ENCODE results near the gene LGR4.
"Not testable (repeated sequence)": the region's sequence is repeated elsewhere in the genome, so short reads cannot be mapped to it uniquely, and the experiment has no call there.

Gene LGR4

GRCh38 chr11:27456795-27457329 lies 15.7 kb downstream of the LGR4 start:
- DNase-seq: no peak

DNA sequence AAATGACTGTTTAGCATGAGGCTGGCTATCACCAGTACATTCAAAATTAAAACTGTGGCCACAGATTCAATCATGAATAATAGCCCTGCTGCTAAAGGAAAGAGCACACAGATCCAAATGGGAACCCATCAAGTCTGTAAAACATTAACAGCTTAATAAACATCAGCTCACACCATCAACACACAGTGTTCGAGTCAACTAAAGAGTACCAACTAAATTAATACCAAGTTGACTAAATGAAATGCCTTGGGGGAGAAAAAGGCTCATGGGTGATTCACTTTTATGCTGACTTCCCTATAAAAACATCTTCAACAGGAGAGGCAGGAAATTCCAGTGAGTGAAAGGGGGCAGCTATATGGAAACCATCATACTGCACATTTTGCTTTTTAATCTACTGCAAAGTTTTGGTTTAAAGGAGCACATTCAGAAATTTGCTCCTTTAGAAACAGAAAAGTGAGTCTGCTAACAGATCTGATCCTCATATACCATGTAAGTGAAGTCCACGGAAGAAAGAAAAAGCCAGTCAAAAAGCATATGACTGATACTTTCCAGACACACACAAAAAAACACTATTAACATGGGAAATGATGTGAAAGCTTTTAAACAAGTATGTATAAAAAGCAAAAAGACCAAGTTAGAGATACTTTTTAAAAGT lies 16.3 kb downstream of the LGR4 start:
- peak; percentile 81 for DNase-seq

GRCh38 chr11:27455667-27456066 lies 16.9 kb downstream of the LGR4 start:
- DNase-seq: no peak

DNA sequence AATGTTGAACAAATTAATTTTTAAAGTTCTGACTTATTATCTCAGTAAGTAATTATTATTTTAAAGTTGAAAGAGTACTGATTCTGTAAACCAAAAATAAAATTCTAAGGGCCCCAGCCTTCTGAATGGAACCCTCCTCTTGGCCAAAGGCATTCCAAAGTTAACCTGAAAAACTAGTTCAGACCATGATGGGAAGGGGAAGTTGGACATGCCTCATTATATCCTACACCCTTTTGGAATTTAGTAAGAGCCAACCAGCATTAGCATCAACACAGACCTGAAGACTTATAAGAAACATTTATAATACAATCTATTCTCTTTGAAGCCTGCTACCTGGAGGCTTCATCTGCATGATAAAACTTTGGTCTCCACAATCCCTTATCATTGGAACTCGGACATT lies 18.9 kb downstream of the LGR4 start:
- no peak for DNase-seq

- no peak for DNase-seq
Measured at GRCh38 chr11:27452147-27452546, 20.4 kb downstream of the LGR4 start.

DNA sequence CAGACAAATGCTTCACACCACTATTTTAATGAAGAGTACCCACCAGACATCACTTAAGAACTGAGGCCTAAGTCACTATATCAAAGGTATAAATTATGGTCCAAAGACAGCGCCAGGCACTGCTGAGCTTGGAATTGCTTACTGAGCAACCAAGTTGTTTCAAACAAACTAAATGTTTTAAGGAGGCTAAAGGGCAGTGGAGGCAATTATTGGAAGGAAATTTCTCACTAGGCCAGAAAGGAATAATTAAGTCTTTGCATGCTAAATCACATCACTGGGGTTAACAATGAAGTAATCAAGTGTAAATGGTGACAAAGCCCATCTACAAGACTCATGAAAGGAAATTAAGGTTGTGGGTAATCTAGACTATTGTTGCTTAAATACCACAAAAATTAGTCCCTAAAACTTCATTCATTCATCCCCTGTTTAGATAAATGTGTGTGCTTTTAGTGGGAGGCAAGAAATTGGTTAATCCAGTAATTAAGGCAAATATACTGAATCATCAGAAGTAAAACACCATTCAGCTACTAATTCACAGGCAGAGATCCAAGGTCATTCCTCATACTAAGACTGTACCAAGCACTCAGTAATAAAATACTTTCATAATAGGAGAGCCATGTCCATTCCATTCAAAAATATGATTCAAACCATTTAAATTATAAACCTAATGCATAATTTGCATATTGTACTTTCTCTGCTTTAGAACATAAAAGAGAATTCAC lies 21.2 kb downstream of the LGR4 start:
- DNase-seq: peak; percentile 52

DNA sequence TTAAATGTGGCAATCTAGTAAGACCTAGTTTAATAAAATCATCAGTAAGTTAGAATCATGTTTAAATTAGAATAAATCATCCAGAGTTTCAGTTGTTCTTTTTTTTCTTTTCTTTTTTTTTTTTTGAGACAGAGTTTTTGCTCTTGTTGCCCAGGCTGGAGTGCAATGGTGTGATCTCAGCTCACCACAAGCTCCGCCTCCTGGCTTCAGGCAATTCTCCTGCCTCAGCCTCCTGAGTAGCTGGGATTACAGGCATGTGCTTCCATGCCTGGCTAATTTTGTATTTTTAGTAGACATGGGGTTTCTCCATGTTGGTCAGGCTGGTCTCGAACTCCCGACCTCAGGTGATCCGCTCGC lies 24.4 kb downstream of the LGR4 start:
- DNase-seq: not testable (repeated sequence)

DNA sequence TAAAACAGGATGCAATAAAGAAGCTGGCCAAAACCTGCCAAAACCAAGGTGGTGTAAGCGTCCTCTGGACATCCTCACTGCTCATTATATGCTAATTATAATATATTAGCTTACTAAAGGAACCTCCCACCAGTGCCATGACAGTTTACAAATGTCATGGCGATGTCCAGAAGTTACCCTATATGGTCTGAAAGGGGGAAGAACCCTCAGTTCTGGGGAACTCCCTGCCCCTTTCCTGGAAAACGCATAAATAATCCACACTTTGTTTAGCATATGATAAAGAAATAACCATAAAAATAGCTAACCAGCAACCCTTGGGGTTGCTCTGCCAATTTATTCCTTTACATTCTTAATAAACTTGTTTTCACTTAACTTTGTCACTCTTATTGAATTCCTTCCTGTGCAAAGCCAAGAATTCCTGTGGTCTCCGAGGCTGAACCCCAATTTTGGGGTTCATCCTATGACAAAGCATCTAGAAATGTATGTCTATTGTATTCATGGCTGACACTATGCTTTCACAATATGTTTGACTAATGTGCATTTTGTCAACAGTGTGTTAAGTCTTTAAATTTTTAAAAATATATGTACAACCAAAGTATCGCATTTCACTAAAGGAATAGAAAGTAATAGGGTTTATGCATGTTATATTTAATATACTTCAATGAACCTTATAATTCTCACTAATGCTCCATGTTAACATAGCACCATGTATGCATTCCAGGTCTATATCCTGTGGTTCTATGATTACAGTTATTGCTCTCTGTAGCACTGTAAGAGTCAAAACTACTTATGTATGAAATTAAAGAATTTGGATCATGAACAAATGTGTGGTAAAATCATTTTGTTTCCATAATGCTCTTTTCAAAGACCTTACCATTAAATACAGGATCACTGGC lies 25.1 kb downstream of the LGR4 start:
- peak; percentile 87 for DNase-seq

DNA sequence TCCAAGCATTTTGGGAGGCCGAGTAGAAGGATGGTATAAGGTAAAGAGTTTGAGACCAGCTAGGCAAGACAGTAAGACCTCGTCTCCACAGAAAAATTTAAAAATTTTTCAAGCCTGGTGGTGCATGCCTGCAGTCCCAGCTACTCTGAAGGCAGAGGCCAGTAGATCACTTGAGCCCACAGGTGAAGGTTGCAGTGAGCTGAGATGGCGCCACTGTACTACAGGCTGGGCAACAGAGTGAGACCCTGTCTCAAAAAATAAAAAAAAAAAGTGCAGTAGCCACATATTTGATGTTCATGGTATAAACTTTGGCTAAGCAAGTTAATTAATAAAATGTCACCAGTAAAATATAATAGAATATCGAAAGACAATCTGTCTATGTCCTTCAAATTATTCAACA lies 27.0 kb downstream of the LGR4 start:
- DNase-seq: no peak

GRCh38 chr11:27444801-27445215 lies 27.8 kb downstream of the LGR4 start:
- DNase-seq: no peak

- DNase-seq: no peak
Measured at GRCh38 chr11:27443746-27444507, 28.7 kb downstream of the LGR4 start.

DNA sequence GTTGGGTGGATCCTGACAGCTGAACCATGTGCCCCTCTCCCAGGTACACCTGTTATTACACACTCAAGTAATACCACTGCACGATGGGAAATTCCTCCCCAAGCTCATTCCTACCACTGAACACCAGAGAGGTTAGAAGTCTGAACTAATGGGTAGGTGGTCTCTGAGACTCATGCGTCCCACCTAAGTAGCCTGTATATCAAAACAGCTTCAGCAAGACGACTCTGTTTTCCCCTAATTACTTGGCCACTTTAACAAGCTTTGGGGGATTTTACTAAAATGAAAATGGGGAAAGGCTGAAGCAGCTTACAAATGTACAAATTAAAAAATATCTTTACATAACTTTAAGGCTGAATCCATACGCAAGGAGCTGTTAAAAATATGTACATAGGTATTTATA lies 29.4 kb downstream of the LGR4 start:
- DNase-seq: no peak

DNA sequence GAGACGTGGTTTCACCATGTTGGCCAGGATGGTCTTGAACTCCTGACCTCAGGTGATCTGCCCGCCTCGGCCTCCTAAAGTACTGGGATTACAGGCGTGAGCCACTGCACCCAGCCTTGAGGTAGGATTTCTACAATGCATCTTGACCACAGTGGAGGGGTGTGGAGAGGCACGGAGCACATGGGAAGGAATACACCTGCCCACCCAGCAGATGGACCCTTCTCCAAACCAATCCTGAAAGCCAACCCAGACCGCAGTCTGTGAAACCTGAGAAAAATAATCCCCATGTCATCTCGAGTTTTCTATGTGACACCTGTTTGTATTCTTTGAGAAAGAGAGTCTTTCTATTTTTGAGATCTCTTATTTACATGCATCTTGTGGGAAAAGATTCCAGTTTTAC lies 32.5 kb downstream of the LGR4 start:
- no peak for DNase-seq

DNA sequence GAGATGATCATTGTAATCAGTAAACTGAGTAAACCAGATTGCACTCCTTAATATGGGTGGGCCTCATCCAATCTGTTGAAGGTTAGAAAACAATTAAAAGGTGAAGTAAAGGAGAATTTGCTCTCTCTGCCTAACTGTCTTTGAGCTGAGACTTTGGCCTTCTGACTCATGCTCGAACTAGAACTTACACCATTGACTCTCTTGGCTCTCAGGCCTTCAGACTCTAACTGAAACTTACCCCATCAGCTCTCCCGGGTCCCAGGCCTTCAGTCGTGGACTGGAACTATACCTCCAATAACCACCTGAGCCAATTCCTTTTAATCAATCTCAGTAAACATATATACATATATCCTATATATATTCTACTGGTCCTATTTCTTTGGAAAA lies 34.0 kb downstream of the LGR4 start:
- no peak for DNase-seq

DNA sequence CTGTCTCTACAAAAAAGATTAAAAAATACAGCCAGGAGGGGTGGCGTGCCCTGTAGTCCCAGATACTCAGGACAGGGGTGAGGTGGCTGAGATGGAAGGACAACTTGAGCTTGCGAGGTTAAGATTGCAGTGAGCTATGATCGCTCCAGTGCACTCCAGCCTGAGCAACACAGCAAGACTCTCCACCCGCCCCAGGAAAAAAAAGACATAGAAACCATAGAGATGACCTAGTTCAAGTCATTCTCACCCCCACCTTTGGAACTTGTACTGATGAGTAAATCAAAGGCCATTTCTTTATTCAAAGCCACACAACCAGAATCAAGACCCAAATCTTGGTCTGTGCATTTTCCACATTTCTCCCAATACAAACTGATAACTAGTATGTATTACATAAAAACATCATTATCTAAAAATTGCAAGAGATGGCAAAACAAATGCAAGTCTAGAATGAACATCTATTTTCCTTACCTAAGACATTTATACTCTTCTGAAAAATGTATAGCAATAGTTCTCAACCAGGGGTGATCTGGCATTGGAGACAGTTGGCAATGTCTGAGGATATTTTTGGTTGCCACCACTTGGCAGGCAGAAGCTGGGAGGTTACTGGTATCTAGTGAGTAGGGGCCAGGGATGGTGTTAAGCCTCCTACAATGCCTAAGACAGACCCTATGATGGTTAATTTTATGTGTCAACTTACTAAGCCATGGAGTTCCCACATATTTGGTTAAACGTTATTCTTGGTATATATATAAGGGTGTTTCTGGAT lies 34.6 kb downstream of the LGR4 start:
- no peak for DNase-seq

DNA sequence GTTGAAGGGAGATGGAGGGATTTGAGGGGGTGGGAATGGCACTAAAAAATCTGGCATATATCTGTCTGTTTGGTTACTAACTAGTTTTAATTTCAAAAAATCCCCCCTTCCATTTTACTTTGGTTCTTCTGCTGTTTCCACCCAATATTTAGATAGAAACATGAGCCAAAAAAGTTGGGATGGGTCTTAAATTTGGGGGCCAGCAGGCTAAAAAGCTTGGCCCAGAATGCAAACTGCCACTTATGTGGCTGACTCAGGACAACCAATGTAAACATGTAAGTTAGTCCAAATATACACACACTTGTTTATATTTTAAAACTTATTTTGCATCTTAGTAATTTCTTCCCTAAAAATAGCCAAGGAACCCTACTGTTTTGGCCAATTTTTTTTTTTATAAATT lies 35.7 kb downstream of the LGR4 start:
- no peak for DNase-seq

- no peak for DNase-seq
Measured at GRCh38 chr11:27433742-27434141, 38.8 kb downstream of the LGR4 start.

DNA sequence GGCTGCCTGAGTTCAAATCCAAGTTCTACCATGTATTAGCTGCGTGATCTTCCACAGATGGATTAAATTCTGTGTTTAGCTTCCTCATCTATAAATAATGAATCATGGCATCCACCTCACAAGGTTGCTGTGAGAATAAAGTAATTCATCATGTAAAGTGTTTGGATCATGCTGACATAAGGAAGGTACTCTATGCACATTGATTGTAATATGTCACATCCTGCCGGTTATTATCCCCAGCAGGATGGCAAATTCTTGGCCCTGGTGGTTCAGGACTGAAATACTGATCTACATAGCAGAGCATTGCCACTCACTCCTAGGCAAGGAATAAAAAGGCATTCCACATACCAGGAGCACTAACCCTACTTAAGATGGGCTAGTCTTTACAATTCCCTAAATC lies 40.8 kb downstream of the LGR4 start:
- DNase-seq: peak; percentile 32

GRCh38 chr11:27429761-27430393 lies 42.7 kb downstream of the LGR4 start:
- peak; percentile 39 for DNase-seq

GRCh38 chr11:27427183-27427980 lies 45.2 kb downstream of the LGR4 start:
- peak; percentile 77 for DNase-seq

- DNase-seq: no peak
Measured at GRCh38 chr11:27425814-27426213, 46.8 kb downstream of the LGR4 start.
